Parathyroid adenoma (tissue), 2 donors: ENCODE measurements around the gene SLC25A14.

Experiments
- H2AFZ ChIP-seq: fragments of 300-600 bp; sonication (generic); one replicate; pipeline ENCODE4 v1.7.0; 2017; ENCODE audit warnings: antibody characterized with exemption, mild to moderate bottlenecking
- H3K27ac ChIP-seq: fragments of 300-600 bp; sonication (generic); one replicate; pipeline ENCODE4 v1.7.0; 2017
- H3K27me3 ChIP-seq: fragments of 300-600 bp; sonication (generic); one replicate; pipeline ENCODE4 v1.7.0; 2017; ENCODE audit warnings: low read length; ENCODE audit not compliant: control insufficient read depth, insufficient read depth
- H3K36me3 ChIP-seq: fragments of 300-600 bp; sonication (generic); one replicate; pipeline ENCODE4 v1.7.0; 2017; ENCODE audit warnings: low read length; ENCODE audit not compliant: control insufficient read depth, insufficient read depth
- H3K4me1 ChIP-seq: fragments of 300-600 bp; sonication (generic); one replicate; pipeline ENCODE4 v1.7.0; 2017; ENCODE audit warnings: control low read depth
- H3K4me2 ChIP-seq: fragments of 300-600 bp; sonication (generic); one replicate; pipeline ENCODE4 v1.7.0; 2017; ENCODE audit warnings: low read length
- H3K4me3 ChIP-seq: fragments of 300-600 bp; sonication (generic); one replicate; pipeline ENCODE4 v1.7.0; 2017; ENCODE audit warnings: low read depth, low read length
- H3K79me2 ChIP-seq: fragments of 300-600 bp; sonication (generic); one replicate; pipeline ENCODE4 v1.7.0; 2017; ENCODE audit warnings: control low read depth
- H3K9ac ChIP-seq: fragments of 300-600 bp; sonication (generic); one replicate; pipeline ENCODE4 v1.7.0; 2017; ENCODE audit warnings: mild to moderate bottlenecking
- H3K9me3 ChIP-seq: fragments of 300-600 bp; sonication (generic); one replicate; pipeline ENCODE4 v1.7.0; 2017; ENCODE audit warnings: low read length; ENCODE audit not compliant: control insufficient read depth
- TF ChIP-seq, protein P1 (sequence below): fragments of 300-600 bp; sonication (generic); IDR thresholded peaks from one replicate; pipeline ENCODE4 v1.7.0; 2017; ENCODE audit warnings: antibody characterized with exemption, mild to moderate bottlenecking
- donor health status: primary hyperparathyroidism.

The SLC25A14 gene, protein sequence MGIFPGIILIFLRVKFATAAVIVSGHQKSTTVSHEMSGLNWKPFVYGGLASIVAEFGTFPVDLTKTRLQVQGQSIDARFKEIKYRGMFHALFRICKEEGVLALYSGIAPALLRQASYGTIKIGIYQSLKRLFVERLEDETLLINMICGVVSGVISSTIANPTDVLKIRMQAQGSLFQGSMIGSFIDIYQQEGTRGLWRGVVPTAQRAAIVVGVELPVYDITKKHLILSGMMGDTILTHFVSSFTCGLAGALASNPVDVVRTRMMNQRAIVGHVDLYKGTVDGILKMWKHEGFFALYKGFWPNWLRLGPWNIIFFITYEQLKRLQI

GRCh38 chrX:130339408-130340222 is at the start of gene SLC25A14:
Gene SLC25A14, plus strand, starts transcription at chrX:130339919. Its CDS starts 360 bp downstream, at chrX:130340279.
- H3K27me3 ChIP-seq, result no peaks in the 10 kb centered on the region

DNA sequence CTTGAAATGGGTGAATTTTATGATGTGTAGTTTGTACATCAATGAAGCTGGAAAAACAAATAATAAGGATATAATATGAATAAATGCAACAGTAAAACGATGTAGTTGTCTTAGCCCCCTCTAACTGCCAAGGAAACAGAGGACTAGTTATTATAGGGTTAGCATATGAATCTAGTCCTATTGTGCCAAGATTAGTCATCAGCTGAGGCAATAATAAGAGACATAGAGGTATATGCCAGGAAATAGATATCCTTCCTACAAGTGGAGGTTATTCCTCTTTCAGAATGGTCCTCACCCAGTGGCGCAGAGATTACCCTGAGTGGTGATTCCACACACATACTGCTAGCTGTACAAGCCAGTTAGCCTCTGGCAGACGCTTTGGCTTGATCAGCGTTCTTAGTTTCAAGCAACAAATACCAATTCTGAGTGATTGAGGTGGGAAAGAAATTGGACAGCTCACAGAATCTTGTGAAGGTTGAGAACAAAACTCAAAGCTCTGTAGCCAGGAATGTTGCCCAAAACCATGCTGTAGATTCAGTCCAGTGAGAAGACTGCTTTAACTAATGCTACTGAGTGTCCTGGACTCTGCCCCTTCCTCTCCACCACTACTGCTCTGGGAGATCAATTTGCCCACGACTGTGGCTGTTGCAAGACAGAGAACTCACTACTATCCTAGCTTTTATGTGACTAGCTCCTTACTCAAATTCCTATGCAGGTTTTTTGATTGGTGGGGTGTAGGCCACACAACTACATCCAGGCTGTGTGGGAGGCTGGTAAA is 44.0 kb upstream of the SLC25A14 start:
- TF ChIP-seq, protein P1, sequence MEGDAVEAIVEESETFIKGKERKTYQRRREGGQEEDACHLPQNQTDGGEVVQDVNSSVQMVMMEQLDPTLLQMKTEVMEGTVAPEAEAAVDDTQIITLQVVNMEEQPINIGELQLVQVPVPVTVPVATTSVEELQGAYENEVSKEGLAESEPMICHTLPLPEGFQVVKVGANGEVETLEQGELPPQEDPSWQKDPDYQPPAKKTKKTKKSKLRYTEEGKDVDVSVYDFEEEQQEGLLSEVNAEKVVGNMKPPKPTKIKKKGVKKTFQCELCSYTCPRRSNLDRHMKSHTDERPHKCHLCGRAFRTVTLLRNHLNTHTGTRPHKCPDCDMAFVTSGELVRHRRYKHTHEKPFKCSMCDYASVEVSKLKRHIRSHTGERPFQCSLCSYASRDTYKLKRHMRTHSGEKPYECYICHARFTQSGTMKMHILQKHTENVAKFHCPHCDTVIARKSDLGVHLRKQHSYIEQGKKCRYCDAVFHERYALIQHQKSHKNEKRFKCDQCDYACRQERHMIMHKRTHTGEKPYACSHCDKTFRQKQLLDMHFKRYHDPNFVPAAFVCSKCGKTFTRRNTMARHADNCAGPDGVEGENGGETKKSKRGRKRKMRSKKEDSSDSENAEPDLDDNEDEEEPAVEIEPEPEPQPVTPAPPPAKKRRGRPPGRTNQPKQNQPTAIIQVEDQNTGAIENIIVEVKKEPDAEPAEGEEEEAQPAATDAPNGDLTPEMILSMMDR, result no peak
- Histone ChIP-seq H3K4me2 (no peak overlapping the region), H3K27ac (no peak overlapping the region), H3K27me3 (no peaks in the 10 kb centered on the region), H3K4me3 (no peak overlapping the region), H3K9me3 (no peaks in the 10 kb centered on the region), H3K36me3 (no peaks in the 10 kb centered on the region), H3K9ac (no peak overlapping the region), H3K79me2 (no peaks in the 10 kb centered on the region), H2AFZ (no peak overlapping the region), H3K4me1 (no peaks in the 10 kb centered on the region)

More at GRCh38 chrX:130339408-130340222, at the start of gene SLC25A14:
- Histone ChIP-seq H2AFZ (peak within 1 kb of the TSS; percentile 91), H3K9me3 (no peaks in the 10 kb centered on the region), H3K27ac (peak within 1 kb of the TSS; percentile 63), H3K79me2 (no peaks in the 10 kb centered on the region), H3K4me3 (peak within 1 kb of the TSS; percentile 56), H3K36me3 (no peaks in the 10 kb centered on the region), H3K4me2 (peak within 1 kb of the TSS; percentile 39), H3K4me1 (no peaks in the 10 kb centered on the region), H3K9ac (peak within 1 kb of the TSS; percentile 46)
- TF ChIP-seq, protein P1, result no peak

DNA sequence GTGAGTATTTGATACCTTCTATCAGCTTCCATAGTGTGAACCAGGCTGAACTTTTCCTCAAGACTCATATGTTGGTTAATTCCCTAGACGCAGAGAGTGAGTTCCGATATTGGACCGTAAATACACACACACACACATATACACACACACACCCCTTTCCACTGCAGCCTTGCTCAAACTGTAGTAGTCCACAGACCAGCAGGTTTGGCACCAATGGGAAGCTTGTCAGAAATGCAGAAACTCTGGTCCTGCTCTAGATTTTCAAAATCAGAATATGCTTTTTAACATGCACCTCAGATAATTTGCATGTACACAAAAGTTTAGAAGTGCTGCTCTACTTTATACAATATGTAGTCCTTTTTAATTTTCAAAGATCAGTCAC is 43.4 kb upstream of the SLC25A14 start:
- Histone ChIP-seq H3K4me1 (no peaks in the 10 kb centered on the region), H3K4me3 (no peak overlapping the region), H2AFZ (no peak overlapping the region), H3K36me3 (no peaks in the 10 kb centered on the region), H3K27ac (no peak overlapping the region), H3K9ac (no peak overlapping the region), H3K9me3 (no peaks in the 10 kb centered on the region), H3K79me2 (no peaks in the 10 kb centered on the region), H3K4me2 (no peak overlapping the region), H3K27me3 (no peaks in the 10 kb centered on the region)
- TF ChIP-seq, protein P1, result no peak

DNA sequence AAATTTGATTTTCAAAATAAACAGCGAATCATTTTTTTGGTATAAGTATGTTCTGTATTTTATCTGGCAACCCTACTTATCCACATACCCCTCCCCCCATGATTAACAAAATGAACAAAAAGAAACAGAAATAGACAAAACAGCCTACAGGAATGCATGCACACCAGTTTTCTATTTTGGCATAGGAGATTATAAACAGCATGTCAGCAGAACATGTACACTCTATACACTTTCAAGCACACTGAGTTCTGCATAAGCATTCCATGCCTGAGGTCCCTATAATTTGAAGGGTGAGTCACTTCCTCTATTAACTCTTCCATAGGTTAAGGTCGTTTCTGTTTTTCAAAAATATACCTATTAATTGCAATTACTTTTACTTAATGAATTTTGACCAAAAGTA is 43.0 kb upstream of the SLC25A14 start:
- Histone ChIP-seq H3K79me2 (no peaks in the 10 kb centered on the region), H3K9me3 (no peaks in the 10 kb centered on the region), H3K4me3 (no peak overlapping the region), H3K36me3 (no peaks in the 10 kb centered on the region), H2AFZ (no peak overlapping the region), H3K4me1 (no peaks in the 10 kb centered on the region), H3K27ac (no peak overlapping the region), H3K9ac (no peak overlapping the region), H3K27me3 (no peaks in the 10 kb centered on the region), H3K4me2 (no peak overlapping the region)
- TF ChIP-seq, protein P1, result no peak
